DND-41 (cell line): ENCODE data around the gene GBP1.
"Not testable (repeated sequence)": the region's sequence is repeated elsewhere in the genome, so short reads cannot be mapped to it uniquely, and the experiment has no call there.

Experiments
- ATAC-seq: fragments of 200-7000 bp; cut with Tn5 transposase; 3 replicates; pipeline ENCODE4 v1.9.1; 2021; ENCODE audit warnings: low read depth; ENCODE audit not compliant: insufficient read depth
- DNase-seq: peaks from one replicate; pipeline ENCODE4 v3.0.0-alpha.2; 2020
- H2AFZ ChIP-seq: 2 replicates; pipeline ENCODE4 v1.6.0; 2012; ENCODE audit warnings: low read depth, low read length
- H3K27ac ChIP-seq: 2 replicates; pipeline ENCODE4 v1.5.1; 2012; ENCODE audit warnings: low read length, inconsistent platforms
- H3K27me3 ChIP-seq: fragments of 200-600 bp; sonication (generic); 2 replicates; pipeline ENCODE4 v1.6.0; 2012; ENCODE audit warnings: low read length, mild to moderate bottlenecking, inconsistent platforms; ENCODE audit not compliant: insufficient read depth, poor library complexity
- H3K36me3 ChIP-seq: 2 replicates; pipeline ENCODE4 v1.5.1; 2012; ENCODE audit warnings: low read length, inconsistent platforms; ENCODE audit not compliant: insufficient read depth
- H3K4me1 ChIP-seq: 2 replicates; pipeline ENCODE4 v1.5.1; 2012; ENCODE audit warnings: mild to moderate bottlenecking, low read length; ENCODE audit not compliant: insufficient read depth
- H3K4me2 ChIP-seq: 2 replicates; pipeline ENCODE4 v1.6.0; 2012; ENCODE audit warnings: mild to moderate bottlenecking, moderate library complexity, low read length, inconsistent platforms; ENCODE audit not compliant: insufficient read depth
- H3K4me3 ChIP-seq, 2 experiments: fragments of 200-600 bp in 1 of 2; shearing (Covaris generic) in 1 of 2; 2 replicates each; pipeline ENCODE4 v1.5.1; 2012 to 2016; ENCODE audit warnings: inconsistent platforms in 2 of 2, low read length in 2 of 2, mild to moderate bottlenecking in 2 of 2, low read depth in 1 of 2, moderate library complexity in 1 of 2
- H3K79me2 ChIP-seq: 2 replicates; pipeline ENCODE4 v1.6.0; 2012; ENCODE audit warnings: low read length, inconsistent platforms; ENCODE audit not compliant: insufficient read depth
- H3K9ac ChIP-seq: 2 replicates; pipeline ENCODE4 v1.6.0; 2012; ENCODE audit warnings: low read depth, mild to moderate bottlenecking, inconsistent platforms, low read length, moderate library complexity
- H3K9me3 ChIP-seq: 2 replicates; pipeline ENCODE4 v1.5.1; 2012; ENCODE audit warnings: low read length, moderate library complexity, mild to moderate bottlenecking, inconsistent platforms; ENCODE audit not compliant: insufficient read depth, severe bottlenecking
- H4K20me1 ChIP-seq: 2 replicates; pipeline ENCODE4 v1.6.0; 2012; ENCODE audit warnings: low read length; ENCODE audit not compliant: insufficient read depth
- EZH2 ChIP-seq: IDR thresholded peaks from 3 replicates; pipeline ENCODE4 v1.6.1; 2012; ENCODE audit warnings: borderline replicate concordance, low read depth, mild to moderate bottlenecking, moderate library complexity, low read length, inconsistent platforms; ENCODE audit not compliant: severe bottlenecking
- TF ChIP-seq, protein P1 (sequence below): IDR thresholded peaks from 2 replicates; pipeline ENCODE4 v1.5.1; 2012; ENCODE audit warnings: borderline replicate concordance, low read length, moderate library complexity, mild to moderate bottlenecking; ENCODE audit not compliant: poor library complexity, severe bottlenecking; ENCODE audit errors: extremely low read depth

The GBP1 gene

DNA sequence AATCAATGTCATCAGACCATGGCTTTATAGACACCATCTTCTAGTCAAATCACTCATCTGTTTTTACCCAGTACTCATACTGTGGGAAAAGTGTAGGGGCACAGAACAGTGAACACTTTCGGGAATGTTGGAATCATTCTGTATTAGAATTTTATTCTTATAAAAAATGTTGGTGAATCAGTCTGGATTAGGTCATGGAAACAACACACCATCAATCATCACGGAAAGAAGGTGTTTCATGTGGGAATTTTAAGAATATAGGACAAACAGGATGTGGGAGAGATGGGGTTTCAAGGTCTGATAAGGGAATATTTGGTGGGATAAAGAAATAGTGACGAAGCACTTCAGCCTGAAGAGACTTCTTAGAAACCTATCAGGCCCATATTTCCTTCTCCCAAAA is 17.3 kb downstream of the GBP1 start:
- no peaks in the 10 kb centered on the region for H3K27me3 ChIP-seq
- H3K4me3 ChIP-seq = no peak overlapping the region
- H3K36me3 ChIP-seq = peaks cover 11% of the 10 kb centered on the region
- H3K4me1 ChIP-seq = no peaks in the 10 kb centered on the region
- H3K4me2 ChIP-seq = no peak overlapping the region
- no peak overlapping the region for H3K27ac ChIP-seq
- H4K20me1 ChIP-seq = no peaks in the 10 kb centered on the region
- TF ChIP-seq EZH2 = no peak
- TF ChIP-seq, protein P1, sequence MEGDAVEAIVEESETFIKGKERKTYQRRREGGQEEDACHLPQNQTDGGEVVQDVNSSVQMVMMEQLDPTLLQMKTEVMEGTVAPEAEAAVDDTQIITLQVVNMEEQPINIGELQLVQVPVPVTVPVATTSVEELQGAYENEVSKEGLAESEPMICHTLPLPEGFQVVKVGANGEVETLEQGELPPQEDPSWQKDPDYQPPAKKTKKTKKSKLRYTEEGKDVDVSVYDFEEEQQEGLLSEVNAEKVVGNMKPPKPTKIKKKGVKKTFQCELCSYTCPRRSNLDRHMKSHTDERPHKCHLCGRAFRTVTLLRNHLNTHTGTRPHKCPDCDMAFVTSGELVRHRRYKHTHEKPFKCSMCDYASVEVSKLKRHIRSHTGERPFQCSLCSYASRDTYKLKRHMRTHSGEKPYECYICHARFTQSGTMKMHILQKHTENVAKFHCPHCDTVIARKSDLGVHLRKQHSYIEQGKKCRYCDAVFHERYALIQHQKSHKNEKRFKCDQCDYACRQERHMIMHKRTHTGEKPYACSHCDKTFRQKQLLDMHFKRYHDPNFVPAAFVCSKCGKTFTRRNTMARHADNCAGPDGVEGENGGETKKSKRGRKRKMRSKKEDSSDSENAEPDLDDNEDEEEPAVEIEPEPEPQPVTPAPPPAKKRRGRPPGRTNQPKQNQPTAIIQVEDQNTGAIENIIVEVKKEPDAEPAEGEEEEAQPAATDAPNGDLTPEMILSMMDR = no peak
- H3K9ac ChIP-seq = no peak overlapping the region
- no peaks in the 10 kb centered on the region for H3K79me2 ChIP-seq
- no peak for DNase-seq
- no peak for ATAC-seq
- peaks cover 13% of the 10 kb centered on the region for H3K9me3 ChIP-seq
- no peak overlapping the region for H2AFZ ChIP-seq

DNA sequence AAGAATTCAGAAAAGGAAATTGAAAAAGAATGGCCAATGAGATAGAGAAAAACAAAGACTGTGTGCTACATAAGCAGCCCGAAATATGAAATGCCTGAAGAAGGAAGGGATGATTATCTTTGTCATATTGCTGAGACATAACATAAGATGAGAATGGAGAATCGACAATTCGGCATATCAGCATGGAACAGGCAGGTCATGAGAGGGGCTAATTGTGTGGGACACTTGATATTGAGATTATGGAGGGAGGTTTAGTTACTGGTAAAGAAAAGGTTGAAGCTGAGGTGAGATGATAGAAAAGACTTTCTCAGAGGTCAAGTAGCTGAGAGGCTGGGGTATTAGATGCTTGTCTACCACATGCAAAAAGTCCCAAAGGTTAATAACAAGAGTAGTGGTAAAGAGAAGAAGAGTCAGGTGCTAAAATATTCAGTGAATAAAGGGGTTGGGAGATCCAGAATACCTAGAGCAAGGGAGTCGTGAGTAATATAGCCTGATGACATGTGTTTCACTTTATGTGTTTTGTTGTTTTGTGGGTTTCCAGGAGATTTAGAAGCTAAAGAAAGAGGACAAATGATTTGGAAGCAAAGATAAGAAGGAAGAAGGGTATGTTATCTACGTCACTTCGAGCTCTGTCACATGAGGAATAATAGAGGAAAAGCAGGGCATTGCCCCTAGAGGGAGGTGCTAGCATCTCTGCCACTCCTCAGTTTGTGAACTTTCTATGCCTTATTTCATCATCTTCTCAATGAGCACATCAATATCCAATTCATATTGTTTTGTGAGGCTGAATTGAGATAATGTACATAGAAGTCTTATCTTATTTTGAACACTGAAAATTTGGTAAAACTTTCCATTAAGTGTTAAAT is 18.5 kb downstream of the GBP1 start:
- not testable (repeated sequence) for H3K4me1 ChIP-seq, ATAC-seq, H2AFZ ChIP-seq, H4K20me1 ChIP-seq, H3K27ac ChIP-seq, H3K27me3 ChIP-seq, H3K4me2 ChIP-seq, H3K79me2 ChIP-seq, H3K9ac ChIP-seq, H3K4me3 ChIP-seq, H3K36me3 ChIP-seq, DNase-seq
- H3K9me3 ChIP-seq = peaks cover 18% of the 10 kb centered on the region

DNA sequence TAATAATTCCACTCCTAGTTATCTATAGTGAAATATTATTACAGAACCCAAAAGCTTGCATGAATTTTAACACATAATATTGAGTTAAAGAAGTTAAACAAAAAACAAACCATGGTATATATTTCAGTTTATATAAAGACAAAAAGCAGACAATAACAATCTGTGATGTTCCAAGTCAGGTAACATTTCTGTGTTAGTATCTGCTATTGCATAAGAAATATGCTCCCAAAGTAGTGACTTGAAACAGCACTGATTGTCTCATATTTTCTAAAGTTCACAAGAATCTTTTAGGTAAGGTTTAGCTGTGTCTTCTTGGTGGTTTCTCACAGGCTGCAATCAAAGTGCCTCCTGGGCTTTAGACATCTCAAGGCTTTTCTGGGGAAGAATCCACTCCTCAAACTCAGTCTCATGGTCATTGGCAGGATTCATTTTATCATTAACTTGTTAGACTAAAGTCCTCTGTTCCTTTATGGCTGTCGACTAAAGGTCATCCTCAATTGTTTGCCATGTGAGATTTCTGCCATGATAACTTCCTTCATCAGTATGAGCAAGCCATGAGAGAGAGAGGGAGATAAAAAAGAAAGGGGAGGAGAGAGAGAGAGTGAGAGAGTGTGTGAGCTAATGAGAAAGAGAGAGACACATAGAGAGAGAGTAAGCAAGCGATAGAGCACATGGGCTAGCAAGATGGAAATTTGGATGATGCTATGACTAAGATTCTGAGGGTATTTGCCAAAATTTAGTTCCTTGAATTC is 19.9 kb downstream of the GBP1 start:
- Histone ChIP-seq H3K4me2 (no peak overlapping the region), H2AFZ (no peak overlapping the region), H3K79me2 (no peaks in the 10 kb centered on the region), H3K27ac (no peak overlapping the region), H3K9ac (no peak overlapping the region), H4K20me1 (no peaks in the 10 kb centered on the region), H3K36me3 (no peaks in the 10 kb centered on the region), H3K27me3 (no peaks in the 10 kb centered on the region), H3K4me1 (peaks cover 3% of the 10 kb centered on the region; the same call in 1 of the 2 replicates), H3K9me3 (peaks cover 18% of the 10 kb centered on the region), H3K4me3 (no peak overlapping the region)
- TF ChIP-seq, protein P1 = no peak
- ATAC-seq (no peak), DNase-seq (no peak)

DNA sequence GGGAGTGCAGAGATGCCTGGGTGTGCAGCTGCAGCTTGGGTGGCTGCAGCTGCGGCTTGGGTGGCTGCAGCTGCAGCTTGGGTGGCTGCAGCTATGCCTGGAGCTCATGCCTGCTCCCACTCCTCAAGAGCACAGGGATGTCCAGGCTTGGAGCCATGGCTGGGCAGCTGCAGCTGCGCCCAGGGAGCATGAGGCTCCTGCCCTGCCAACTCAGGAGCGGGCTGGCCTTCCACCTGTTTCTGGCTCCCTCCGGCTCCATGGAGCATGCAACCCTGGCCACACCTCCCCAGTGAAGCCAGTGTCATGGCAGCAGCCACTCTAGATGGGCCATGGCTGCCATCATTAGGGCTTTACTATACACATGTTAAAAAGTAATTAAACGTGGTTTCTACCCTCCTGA is 21.1 kb downstream of the GBP1 start:
- Histone ChIP-seq H2AFZ (no peak overlapping the region), H4K20me1 (no peaks in the 10 kb centered on the region), H3K27me3 (no peaks in the 10 kb centered on the region), H3K27ac (no peak overlapping the region), H3K4me2 (no peak overlapping the region), H3K4me1 (peaks cover 3% of the 10 kb centered on the region; the same call in 1 of the 2 replicates), H3K36me3 (no peaks in the 10 kb centered on the region), H3K79me2 (no peaks in the 10 kb centered on the region), H3K4me3 (no peak overlapping the region), H3K9ac (no peak overlapping the region), H3K9me3 (peaks cover 18% of the 10 kb centered on the region)
- ATAC-seq = no peak
- no peak for DNase-seq
- TF ChIP-seq, protein P1 = no peak
- no peak for TF ChIP-seq EZH2
